ENCODE measurements around the gene B3GNT5. TPM values are rescaled to one million over a fixed set of nuclear protein-coding genes. Genes with fewer than 3 reads are reported as not detected.

B3GNT5 gene, protein sequence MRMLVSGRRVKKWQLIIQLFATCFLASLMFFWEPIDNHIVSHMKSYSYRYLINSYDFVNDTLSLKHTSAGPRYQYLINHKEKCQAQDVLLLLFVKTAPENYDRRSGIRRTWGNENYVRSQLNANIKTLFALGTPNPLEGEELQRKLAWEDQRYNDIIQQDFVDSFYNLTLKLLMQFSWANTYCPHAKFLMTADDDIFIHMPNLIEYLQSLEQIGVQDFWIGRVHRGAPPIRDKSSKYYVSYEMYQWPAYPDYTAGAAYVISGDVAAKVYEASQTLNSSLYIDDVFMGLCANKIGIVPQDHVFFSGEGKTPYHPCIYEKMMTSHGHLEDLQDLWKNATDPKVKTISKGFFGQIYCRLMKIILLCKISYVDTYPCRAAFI
- total RNA-seq = 20.5 and 22.2 TPM in 2 replicates

DNA sequence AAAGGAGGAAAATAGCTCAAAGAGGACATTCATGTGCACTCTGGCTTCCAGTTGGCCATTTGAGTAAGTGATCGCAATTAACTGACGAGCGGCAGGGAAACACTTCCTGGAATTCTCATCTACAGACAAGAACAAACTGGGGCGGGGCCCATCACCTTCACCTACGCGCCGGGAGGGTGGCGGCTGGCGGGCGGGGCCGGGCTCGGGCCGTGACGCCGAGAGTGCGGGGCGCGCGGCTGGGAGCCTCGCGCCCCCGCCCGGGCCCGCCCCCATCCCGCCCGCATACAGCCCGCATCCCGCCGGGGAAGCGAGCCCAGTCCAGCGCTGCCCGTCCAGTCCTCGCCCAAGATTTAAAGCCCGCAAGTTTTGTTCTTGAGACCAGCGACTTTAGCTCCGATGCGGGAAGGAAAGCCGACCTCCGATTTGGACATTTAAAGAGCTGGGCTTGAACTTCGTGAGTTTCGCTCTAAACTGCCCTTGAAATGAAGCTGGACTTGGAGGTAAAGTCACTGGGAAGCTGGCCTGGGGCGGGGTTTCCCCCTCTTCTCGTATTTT is at the start of gene B3GNT5:
B3GNT5 (plus strand) TSS at position 281 of the 555 bp plus-strand sequence. CDS start 16,546 bp downstream, outside the sequence.

Other genes starting within 250 kb of the B3GNT5 start
- 21.4 and 36.9 TPM in 2 replicates for gene MCCC1, start 153.8 kb upstream of the B3GNT5 start, total RNA-seq
- 0.32 and 2.1 TPM in 2 replicates for gene LAMP3, start 90.5 kb upstream of the B3GNT5 start, total RNA-seq
- gene MCF2L2, start 175.4 kb downstream of the B3GNT5 start, total RNA-seq = 1.2 and 1.3 TPM in 2 replicates